ENCODE results near the gene MACROH2A2.
A peak's percentile ranks its signal among the peaks of the same experiment; 100 is the strongest.
"Not testable (repeated sequence)": the region's sequence is repeated elsewhere in the genome, so short reads cannot be mapped to it uniquely, and the experiment has no call there.

MACROH2A2 gene

GRCh38 chr10:70052462-70053217 is at the start of gene MACROH2A2:
Gene MACROH2A2 (plus strand): TSS chr10:70052846. CDS start chr10:70075659, 22,813 bp downstream.
- DNase-seq (ENCODE audit: low spot score): peak; percentile 77

- DNase-seq (ENCODE audit: low spot score): no peak
Observed at GRCh38 chr10:70007116-70007820, 45.4 kb upstream of the MACROH2A2 start.

- DNase-seq (ENCODE audit: low spot score): no peak
Observed at GRCh38 chr10:70031215-70031614, 21.4 kb upstream of the MACROH2A2 start.

GRCh38 chr10:70032667-70033289 is 19.9 kb upstream of the MACROH2A2 start:
- no peak for DNase-seq (ENCODE audit: low spot score)

GRCh38 chr10:70034232-70034631 is 18.4 kb upstream of the MACROH2A2 start:
- no peak for DNase-seq (ENCODE audit: low spot score)

- no peak for DNase-seq (ENCODE audit: low spot score)
Observed at GRCh38 chr10:70035531-70035930, 17.1 kb upstream of the MACROH2A2 start.

- no peak for DNase-seq (ENCODE audit: low spot score)
Observed at GRCh38 chr10:70038923-70039322, 13.7 kb upstream of the MACROH2A2 start.

- no peak for DNase-seq (ENCODE audit: low spot score)
Observed at GRCh38 chr10:70041016-70041415, 11.6 kb upstream of the MACROH2A2 start.

- not testable (repeated sequence) for DNase-seq (ENCODE audit: low spot score)
Observed at GRCh38 chr10:70041739-70042138, 10.9 kb upstream of the MACROH2A2 start.

GRCh38 chr10:70047066-70047465 is 5.6 kb upstream of the MACROH2A2 start:
- not testable (repeated sequence) for DNase-seq (ENCODE audit: low spot score)

GRCh38 chr10:70048030-70048723 is 4.5 kb upstream of the MACROH2A2 start:
- no peak for DNase-seq (ENCODE audit: low spot score)

GRCh38 chr10:70051848-70052247 is 798 bp upstream of the MACROH2A2 start:
- DNase-seq (ENCODE audit: low spot score): no peak

GRCh38 chr10:70053218-70053840 is 683 bp downstream of the MACROH2A2 start:
- DNase-seq (ENCODE audit: low spot score): peak; percentile 15

GRCh38 chr10:70053841-70054288 is 1.2 kb downstream of the MACROH2A2 start:
- DNase-seq (ENCODE audit: low spot score): peak; percentile 47

GRCh38 chr10:70054902-70055301 is 2.3 kb downstream of the MACROH2A2 start:
- no peak for DNase-seq (ENCODE audit: low spot score)

- DNase-seq (ENCODE audit: low spot score): peak; percentile 71
Observed at GRCh38 chr10:70055550-70055949, 2.9 kb downstream of the MACROH2A2 start.

GRCh38 chr10:70057306-70057705 is 4.7 kb downstream of the MACROH2A2 start:
- no peak for DNase-seq (ENCODE audit: low spot score)

- no peak for DNase-seq (ENCODE audit: low spot score)
Observed at GRCh38 chr10:70060389-70060788, 7.7 kb downstream of the MACROH2A2 start.

- DNase-seq (ENCODE audit: low spot score): peak; percentile 40
Observed at GRCh38 chr10:70063418-70064098, 10.9 kb downstream of the MACROH2A2 start.

GRCh38 chr10:70064486-70064885 is 11.8 kb downstream of the MACROH2A2 start:
- DNase-seq (ENCODE audit: low spot score): no peak

GRCh38 chr10:70066190-70066589 is 13.5 kb downstream of the MACROH2A2 start:
- DNase-seq (ENCODE audit: low spot score): no peak

Data from RKO (cell line).